GM21737 (cell line): ENCODE data around the gene CCNL2.

Experiments
- ATAC-seq: cut with Tn5 transposase; IDR thresholded peaks from one replicate; pipeline ENCODE4 v1.9.1; 2021; ENCODE audit warnings: mild to moderate bottlenecking, moderate library complexity; ENCODE audit not compliant: unreplicated experiment

The CCNL2 gene

DNA sequence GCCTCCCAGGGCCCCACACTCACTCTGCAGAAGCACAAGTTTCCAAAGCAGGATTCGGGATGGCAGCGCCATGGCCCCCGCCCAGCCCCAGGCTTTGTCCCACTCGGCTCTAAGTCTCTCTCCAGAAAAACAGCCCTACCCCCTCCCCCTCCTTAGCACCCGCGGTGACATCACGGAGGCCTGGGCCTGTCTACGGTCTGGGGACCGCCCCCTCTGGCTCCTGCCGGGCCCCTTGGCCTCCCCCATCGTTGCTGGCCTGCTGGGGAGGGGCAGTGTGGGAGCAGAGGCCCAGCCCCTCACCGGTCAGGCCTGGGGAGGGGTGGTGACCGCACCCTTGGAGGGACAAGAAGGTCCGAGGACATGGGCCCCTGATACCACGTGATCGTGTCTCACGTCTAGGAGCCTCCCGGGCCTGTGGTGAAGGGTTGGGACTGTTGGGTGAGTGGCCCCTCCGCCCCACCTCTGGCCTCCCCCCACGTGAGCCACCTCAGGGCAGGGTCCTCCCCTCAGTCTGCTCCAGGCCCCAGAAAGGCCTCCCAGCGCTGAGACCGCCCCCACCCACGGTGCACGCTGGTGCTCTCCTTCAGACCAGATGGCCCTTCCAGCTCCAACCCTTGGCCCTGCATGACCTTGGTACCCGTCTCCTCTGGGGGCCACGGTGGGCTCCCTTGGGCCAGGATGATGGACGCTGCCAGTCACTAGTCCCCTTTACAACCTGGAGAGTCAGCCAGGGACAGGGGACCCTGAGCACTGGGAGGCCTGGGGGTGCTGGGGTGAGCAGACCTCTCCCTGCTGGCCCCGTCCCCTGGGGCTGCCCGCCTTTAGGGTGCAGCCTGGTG lies 40.5 kb downstream of the CCNL2 start, which contains the start of gene MXRA8:
Gene MXRA8 (minus strand): TSS at position 123 of the 839 bp plus-strand sequence. CDS start 51 bp downstream, at position 72.
- ATAC-seq = no peak

- ATAC-seq = no peak
These were observed 41.2 kb downstream of the CCNL2 start for GRCh38 chr1:1357871-1358432.

GRCh38 chr1:1356796-1357401 lies 42.2 kb downstream of the CCNL2 start:
- ATAC-seq = no peak

GRCh38 chr1:1356166-1356795 lies 42.9 kb downstream of the CCNL2 start:
- ATAC-seq = no peak

DNA sequence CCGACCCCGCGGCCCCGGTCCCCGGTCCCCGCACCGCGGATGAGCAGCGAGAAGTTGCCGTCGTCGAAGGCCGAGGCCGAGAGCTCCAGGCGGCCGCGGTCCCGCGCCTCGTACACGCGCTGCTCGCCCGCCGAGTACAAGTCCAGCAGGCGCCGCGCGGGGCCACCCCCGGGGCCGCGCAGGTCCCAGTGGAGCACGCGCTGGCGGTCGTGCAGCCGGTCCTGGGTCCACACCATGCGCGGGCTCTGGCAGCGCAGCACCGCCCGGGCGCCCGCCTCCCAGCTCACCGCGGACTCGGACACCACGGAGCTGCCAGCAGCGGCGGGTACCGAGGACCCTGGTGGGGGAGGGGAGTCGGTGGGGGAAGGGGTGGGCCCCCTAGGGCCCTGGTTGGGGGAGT lies 43.7 kb downstream of the CCNL2 start:
- no peak for ATAC-seq

DNA sequence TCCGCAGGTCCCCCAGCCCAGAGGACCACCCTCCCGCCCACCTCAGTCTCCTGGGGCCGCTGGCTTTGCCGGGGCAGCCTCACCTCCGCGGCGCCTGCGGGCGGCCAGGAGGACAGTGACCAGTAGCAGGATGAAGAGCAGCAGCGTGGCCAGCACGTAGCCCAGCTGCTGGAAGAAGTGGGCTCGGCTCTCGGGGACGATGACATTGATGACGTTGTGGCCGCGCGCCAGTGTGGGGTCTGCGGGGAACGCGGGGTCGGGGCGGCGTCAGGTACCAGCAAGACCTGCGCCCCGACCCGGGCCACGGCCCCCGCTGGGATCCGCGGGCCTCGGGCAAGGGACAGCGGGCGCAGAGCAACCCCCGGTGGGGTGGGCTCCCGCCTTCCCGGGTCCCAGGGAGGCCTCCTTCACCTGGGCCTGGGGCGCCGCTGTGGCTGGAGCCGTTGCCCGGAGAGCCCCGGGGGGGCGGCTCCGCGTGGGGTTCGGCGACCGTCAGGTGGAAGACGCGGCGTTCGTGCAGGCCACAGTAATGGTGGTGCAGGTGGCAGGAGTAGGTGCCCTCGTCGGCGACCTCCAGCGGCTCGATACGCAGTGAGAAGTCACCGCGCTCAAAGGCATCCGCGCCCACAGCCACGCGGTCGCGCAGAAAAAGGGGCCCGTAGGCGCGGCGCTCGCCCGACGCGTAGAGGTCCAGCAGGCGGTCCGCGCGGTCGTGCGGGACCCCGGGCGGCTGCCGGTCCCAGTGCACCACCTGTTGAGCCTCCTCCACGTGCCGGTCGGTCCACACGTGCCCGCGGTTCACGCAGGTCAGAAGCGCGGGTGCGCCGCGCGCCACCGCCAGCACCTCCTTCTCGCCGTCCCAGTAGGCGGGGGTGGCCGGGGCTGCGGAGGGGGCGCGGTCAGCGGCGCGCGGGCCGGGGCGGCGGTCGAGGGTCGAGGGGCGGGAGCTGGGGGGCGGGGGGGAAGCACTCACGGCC lies 44.6 kb downstream of the CCNL2 start:
- no peak for ATAC-seq

GRCh38 chr1:1353389-1354151 lies 45.6 kb downstream of the CCNL2 start:
- no peak for ATAC-seq

- no peak for ATAC-seq
These were observed 46.2 kb downstream of the CCNL2 start for GRCh38 chr1:1352786-1353388.

GRCh38 chr1:1351511-1352427 lies 47.4 kb downstream of the CCNL2 start:
- ATAC-seq = no peak

GRCh38 chr1:1349256-1350012 lies 49.7 kb downstream of the CCNL2 start, which contains the start of gene DVL1:
DVL1 (minus strand) TSS chr1:1349418; CDS start chr1:1349065, 353 bp downstream.
- peak; percentile 45 for ATAC-seq

GRCh38 chr1:1348420-1349255 lies 50.5 kb downstream of the CCNL2 start:
- peak; percentile 33 for ATAC-seq

- no peak for ATAC-seq
These were observed 51.3 kb downstream of the CCNL2 start for GRCh38 chr1:1347663-1348419.

- no peak for ATAC-seq
These were observed 52.0 kb downstream of the CCNL2 start for GRCh38 chr1:1347026-1347595.

GRCh38 chr1:1346501-1346890 lies 52.6 kb downstream of the CCNL2 start:
- no peak for ATAC-seq

DNA sequence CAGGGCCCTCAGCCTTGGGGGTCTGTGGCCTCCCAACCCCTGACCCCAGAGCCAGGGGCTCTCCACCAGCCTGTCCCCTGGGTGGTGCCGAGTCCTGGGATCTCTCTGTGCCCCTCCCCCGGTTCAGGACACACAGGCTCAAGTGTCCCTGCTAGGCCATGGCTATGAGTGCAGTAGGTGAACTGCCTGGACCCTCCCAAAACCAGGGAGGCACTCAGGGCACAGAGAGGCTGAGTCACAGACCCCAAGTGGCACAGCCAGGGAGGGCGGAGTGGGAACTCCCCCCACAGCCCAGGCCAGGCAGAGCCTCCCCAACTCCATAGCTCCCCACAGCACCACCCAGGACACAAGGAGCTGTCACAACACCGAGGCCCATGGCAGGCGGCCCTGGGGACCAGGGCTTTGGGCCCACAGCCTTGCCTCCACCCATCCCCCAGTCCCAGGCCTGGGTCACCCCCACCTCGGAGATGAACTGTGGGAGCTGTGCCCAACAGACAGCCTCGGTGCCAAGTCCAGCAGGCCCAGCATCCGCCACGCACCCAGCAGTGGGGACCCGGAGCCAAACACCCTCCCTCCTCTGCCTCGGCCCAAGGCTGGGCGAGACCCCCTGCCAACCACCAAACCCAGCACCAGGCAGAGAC lies 53.2 kb downstream of the CCNL2 start:
- no peak for ATAC-seq
